Activated effector memory CD4-positive, alpha-beta T cell treated with Interleukin-2 at 50 U/mL for 16 hours (primary cell): ENCODE results near the gene PSMB7.

Source experiments
- DNase-seq: peaks from one replicate; pipeline ENCODE4 v3.0.0-alpha.2; 2020

PSMB7 gene

GRCh38 chr9:124415102-124415851 is at the start of gene PSMB7:
Gene PSMB7 (minus strand): TSS chr9:124415442. CDS start chr9:124415425, 17 bp downstream.
- DNase-seq = peak; percentile 95

GRCh38 chr9:124462739-124463138 is 47.5 kb upstream of the PSMB7 start:
- no peak for DNase-seq

GRCh38 chr9:124458441-124458840 is 43.2 kb upstream of the PSMB7 start:
- DNase-seq = no peak

GRCh38 chr9:124457887-124458431 is 42.7 kb upstream of the PSMB7 start:
- no peak for DNase-seq

GRCh38 chr9:124457079-124457886 is 42.0 kb upstream of the PSMB7 start:
- no peak for DNase-seq

GRCh38 chr9:124456341-124457078 is 41.3 kb upstream of the PSMB7 start:
- no peak for DNase-seq

GRCh38 chr9:124455820-124456219 is 40.6 kb upstream of the PSMB7 start:
- no peak for DNase-seq

GRCh38 chr9:124454791-124455443 is 39.7 kb upstream of the PSMB7 start:
- DNase-seq = no peak

GRCh38 chr9:124454296-124454695 is 39.1 kb upstream of the PSMB7 start:
- no peak for DNase-seq

GRCh38 chr9:124453586-124454191 is 38.4 kb upstream of the PSMB7 start:
- no peak for DNase-seq

- no peak for DNase-seq
Measured at GRCh38 chr9:124452841-124453585, 37.8 kb upstream of the PSMB7 start.

GRCh38 chr9:124452326-124452725 is 37.1 kb upstream of the PSMB7 start:
- no peak for DNase-seq

- DNase-seq = no peak
Measured at GRCh38 chr9:124450931-124451661, 35.9 kb upstream of the PSMB7 start.

GRCh38 chr9:124450241-124450924 is 35.1 kb upstream of the PSMB7 start, which contains the start of gene ADGRD2:
Gene ADGRD2 (plus strand): TSS chr9:124450451. CDS start chr9:124451667, 1,216 bp downstream.
- DNase-seq = no peak

GRCh38 chr9:124449381-124450151 is 34.3 kb upstream of the PSMB7 start:
- no peak for DNase-seq

GRCh38 chr9:124448019-124448418 is 32.8 kb upstream of the PSMB7 start:
- no peak for DNase-seq

GRCh38 chr9:124447297-124447661 is 32.0 kb upstream of the PSMB7 start:
- DNase-seq = no peak

GRCh38 chr9:124444166-124444565 is 28.9 kb upstream of the PSMB7 start:
- DNase-seq = no peak

- no peak for DNase-seq
Measured at GRCh38 chr9:124443625-124444024, 28.4 kb upstream of the PSMB7 start.
